Activated T-cell treated with anti-CD3 and anti-CD28 coated beads for 4 hours (primary cell): ENCODE results near the gene ITPR1.

Experiments used
- DNase-seq: peaks from one replicate; pipeline ENCODE4 v3.0.0-alpha.2; 2020

The ITPR1 gene

GRCh38 chr3:4655145-4656045 lies 162.2 kb downstream of the ITPR1 start:
- no peak for DNase-seq

DNA sequence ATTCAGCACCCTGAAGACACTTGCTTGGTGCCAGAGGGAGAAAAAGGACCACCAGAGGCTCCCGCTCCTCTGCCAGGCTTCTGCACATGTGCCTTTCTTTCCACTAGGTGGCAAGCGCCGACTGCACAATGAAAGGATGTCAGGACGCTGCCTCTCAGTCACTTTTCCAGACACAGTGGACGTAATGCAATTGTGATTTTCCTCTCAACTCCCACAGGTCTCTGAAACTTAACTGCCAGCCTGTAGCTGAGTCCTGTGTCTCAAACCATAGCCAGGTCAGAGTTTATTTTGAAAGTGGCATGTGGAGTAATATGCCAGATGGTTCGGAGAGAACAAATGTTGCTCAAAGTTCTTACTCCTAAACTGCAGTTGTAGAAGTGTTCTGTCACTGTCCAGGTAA lies 162.9 kb downstream of the ITPR1 start:
- no peak for DNase-seq

DNA sequence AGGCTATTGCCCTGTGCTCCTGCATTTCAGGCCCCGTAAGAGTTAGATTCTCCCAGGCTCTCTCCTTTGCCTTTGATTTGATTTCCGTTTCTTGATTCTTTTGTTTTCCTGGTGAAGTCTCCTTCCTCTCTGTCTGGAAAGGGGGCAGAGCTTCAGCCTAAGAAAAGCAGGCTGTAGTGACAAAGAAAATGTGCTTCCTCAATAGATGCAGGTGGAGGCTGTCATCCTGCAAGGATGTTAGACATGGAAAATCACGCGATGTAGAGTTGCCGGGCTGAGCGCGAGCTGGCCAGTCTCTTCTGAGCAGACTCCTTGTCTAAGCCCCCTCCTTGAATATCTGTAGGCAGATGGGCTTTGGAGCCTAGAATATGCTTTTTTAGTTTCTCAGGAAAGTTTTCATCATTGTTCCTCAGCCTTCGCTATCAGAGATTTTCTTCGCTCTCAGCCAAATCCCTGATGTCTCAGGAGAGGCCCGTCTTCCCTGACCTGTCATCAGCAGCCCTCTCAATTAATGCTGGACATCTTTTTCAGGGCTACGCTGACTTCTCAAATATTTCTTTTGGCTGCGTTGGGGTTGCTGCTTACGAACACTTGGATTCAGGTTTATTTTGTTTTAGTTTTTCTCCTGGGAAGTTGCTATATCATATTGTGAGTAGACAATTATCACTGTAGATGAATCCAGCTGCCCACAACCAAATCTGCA lies 163.6 kb downstream of the ITPR1 start:
- no peak for DNase-seq

DNA sequence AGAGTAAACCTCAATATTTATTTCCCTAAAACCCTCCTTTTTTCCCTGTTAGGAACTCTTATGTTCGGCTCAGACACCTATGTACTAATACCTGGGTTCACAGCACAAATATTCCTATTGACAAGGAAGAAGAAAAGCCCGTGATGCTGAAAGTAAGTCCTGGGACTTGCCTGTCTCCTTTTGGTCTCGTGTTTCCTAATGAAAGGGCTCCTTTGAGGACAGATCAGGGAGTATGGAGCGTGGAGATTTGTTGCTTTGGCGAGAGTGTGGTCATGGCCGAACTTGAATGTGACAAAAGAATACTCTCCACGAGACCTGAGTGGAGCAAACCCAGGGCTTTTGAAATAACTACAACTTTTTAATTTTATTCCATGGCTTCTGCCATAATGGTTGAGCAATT lies 167.8 kb downstream of the ITPR1 start:
- DNase-seq = no peak

DNA sequence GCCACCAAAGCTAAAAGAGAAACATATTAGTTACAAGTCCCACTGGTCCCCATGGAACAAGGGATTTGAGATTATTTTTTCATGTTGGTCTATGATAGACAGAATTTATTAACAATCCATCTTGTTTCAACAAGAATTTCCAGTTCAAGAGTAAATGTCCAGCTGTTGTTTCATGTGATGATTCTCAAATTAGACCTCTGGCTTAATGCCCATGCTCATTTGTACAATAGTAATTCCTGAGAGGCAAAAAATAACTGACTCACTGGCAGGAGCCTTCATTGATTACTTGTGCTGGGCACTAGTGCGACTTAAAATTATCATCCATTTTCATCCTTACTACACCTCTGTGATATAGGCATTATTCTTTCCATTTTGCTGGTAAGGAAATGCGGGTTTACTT lies 171.3 kb downstream of the ITPR1 start:
- no peak for DNase-seq

GRCh38 chr3:4665197-4665596 lies 172.0 kb downstream of the ITPR1 start:
- DNase-seq = no peak

GRCh38 chr3:4666071-4666470 lies 172.9 kb downstream of the ITPR1 start:
- DNase-seq = no peak

- no peak for DNase-seq
Measured at GRCh38 chr3:4670352-4670751, 177.2 kb downstream of the ITPR1 start.

DNA sequence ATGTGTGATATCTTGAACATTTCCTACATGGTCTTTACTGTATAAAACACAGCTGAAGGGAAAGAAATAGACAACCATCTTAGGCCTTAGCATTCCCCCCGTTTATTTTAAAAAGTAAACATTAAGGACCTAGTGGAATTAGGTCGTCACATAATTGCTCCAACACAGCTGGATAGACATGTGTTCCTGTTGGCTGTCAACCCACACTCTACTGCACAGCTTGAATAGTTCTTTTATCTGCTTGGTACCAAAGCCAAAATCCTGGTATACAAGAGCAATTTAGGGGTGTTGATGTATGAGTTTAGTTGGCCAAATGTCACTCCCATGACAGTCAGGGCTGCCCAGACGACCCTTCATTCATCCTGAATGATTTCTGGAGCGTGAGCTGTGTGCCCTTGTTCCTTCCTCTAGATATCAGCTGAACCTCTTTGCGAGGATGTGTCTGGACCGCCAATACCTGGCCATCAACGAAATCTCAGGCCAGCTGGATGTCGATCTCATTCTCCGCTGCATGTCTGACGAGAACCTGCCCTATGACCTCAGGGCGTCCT lies 179.7 kb downstream of the ITPR1 start:
- no peak for DNase-seq

DNA sequence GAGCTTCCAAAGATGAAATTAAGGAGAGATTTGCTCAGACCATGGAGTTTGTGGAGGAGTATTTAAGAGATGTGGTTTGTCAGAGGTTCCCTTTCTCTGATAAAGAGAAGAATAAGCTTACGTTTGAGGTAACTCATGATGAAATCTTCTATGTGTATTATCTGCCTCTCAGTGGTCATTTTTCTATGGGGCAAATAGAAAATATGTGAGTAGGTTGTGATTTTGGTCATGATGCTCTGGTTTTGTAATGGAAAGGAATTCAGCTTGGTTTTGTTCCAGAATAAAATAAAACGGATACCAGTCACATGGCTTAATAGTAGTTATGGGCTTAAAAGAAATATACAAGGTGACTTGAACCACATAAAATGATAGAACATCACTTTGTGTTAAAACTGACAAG lies 181.1 kb downstream of the ITPR1 start:
- no peak for DNase-seq

DNA sequence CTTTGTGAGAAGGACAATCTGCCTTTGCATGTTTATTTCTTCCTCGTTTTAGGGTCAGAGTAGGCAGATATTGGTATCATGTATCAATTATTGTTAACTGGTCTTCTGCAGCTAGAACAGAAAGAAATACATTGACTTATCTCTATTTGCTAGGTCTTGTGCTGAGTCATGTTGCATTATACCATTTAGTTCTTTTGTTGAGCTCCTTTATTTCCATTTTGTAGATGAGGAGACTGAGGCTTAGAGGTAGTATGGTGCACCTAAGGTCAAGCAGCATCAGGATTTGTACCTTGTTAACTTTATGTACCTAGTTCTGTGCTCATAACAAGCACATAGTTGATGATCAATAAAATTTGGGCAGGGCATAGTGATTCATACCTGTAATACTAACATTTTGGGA lies 182.6 kb downstream of the ITPR1 start:
- DNase-seq = no peak

DNA sequence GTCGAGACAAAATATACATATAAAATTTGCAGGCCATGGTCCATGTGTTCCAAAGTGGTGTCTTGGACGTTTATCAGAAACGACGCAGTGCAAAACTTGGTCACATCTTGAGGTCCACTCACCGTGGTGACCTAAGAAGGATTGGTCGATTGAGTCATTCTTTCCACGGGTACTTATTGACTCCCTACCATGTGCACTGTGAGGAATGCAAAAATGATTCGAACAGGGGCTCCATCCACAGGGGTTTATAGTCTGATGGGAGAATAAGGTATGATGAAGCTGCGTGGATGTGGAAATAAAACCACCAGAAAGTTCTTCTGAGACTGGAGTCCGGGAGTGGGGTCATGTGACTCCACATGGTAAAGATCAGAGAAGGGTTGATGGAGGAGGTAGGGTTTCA lies 185.2 kb downstream of the ITPR1 start:
- DNase-seq = no peak

DNA sequence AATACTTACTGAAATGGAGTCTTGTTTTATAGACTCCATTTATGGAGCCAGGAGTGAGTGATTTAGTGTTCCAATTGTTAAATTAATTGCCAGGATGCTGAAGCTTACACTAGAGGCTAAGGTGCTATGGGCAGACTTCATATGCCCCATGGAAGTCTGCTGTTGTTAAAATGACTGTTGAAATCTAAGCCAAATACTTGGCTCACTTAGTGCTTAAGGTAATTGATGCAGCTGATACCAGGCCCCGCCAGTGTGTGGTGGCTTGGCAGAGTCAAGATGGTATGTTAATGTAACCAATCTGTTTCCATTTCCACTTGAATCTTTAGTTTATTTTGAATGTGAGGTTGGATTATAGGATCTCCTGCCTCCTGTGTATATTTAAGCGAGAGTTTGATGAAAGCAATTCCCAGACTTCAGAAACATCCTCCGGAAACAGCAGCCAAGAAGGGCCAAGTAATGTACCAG lies 187.1 kb downstream of the ITPR1 start:
- no peak for DNase-seq

DNA sequence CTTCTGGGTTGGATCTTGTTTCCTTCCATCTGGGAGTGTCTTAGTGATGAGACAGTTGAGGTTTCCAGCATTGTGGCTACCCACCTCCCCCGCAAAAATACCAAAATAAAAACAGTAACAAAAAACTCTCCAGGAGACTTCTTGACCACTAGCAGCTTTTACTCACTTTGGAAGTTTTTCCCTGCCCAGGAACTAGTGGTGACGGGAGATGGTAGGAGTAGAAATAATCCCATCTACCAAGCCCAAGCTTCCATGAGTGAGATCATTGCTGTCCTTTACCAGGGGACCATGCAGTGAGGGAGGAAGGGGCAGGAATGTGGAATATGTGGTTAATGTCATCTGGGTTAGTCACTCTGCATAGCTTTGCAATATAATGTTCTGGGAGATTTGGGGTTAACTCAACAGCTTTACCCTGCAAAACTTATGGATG lies 187.7 kb downstream of the ITPR1 start:
- DNase-seq = no peak

- DNase-seq = no peak
Measured at GRCh38 chr3:4681301-4681700, 188.2 kb downstream of the ITPR1 start.

DNA sequence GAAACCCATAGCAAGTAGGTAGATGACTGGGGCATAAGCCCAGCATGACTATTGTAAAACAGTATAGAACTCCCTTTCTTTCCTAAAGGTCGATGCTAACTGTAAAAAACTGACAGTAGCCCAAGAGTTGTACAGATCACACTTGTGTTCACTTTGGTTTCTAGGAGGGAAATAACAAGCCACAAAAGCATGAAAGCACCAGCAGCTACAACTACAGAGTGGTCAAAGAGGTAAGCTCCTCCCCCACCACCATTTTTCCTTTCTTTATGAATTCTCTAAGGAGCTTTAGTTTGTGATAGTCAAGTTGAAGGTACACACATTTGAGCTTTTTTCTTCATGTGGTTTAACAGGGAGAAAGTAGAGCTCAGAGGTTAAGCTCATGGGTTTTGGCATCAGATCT lies 191.0 kb downstream of the ITPR1 start:
- no peak for DNase-seq

DNA sequence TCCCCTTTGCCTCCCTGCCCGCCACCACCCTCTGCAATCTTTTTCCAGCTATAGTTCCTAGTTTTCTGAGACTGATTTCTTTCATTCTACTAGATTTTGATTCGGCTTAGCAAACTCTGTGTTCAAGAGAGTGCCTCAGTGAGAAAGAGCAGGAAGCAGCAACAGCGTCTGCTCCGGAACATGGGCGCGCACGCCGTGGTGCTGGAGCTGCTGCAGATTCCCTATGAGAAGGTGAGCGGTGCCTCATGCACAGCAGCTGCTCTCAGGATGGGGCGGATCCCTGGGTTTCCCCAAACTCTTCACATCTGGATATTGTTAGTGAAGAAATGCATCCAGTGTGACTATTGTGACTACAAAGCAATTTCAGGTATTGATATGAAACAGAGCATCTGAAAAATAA lies 191.8 kb downstream of the ITPR1 start:
- DNase-seq = no peak

GRCh38 chr3:4685673-4686345 lies 192.7 kb downstream of the ITPR1 start:
- DNase-seq = no peak

- DNase-seq = no peak
Measured at GRCh38 chr3:4686619-4687018, 193.5 kb downstream of the ITPR1 start.

DNA sequence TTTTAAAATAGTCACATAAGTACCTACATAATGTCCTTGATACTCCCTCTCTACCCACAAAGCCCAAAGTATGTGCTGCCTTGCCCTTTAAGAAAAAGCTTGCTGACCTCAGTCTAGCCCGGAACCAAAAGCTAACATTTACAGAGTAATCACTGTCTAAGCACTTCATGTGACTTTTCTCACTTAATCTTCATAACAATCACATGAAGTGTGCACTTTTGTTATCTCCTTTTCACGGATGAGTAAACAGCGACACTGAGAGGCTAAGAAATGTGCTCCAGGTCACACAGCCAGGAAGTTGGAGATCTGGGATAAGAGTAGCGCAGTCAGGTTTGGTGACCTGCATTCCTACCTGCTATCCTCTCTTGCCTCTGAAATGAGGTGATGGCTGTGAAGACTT lies 194.0 kb downstream of the ITPR1 start:
- no peak for DNase-seq

GRCh38 chr3:4687596-4687995 lies 194.4 kb downstream of the ITPR1 start:
- DNase-seq = no peak

GRCh38 chr3:4688411-4688810 lies 195.3 kb downstream of the ITPR1 start:
- no peak for DNase-seq

DNA sequence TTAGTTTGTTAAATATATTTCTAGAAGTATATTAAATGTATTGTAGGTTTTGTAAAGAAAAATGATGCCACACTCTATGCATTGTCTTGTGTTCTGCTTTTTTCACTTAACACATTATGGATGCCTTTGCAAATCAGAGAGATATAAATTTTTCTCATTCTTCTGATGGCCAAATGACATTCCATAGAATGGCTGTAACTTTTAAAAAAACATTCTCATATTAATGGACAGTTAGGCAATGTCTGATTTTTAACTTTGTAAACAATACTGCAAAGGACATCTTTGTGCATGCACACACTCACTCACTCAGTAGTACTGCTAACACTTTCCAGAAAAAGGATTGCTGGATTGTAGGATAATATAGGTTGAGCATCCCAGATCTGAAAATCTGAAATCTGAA lies 195.9 kb downstream of the ITPR1 start:
- no peak for DNase-seq
